HepG2 (cell line): Measurements from ENCODE around the gene ETDC. TPM values are rescaled to one million over a fixed set of nuclear protein-coding genes. Genes with fewer than 3 reads are reported as not detected.

ENCODE experiments used
- ATAC-seq: fragments of 200-7000 bp; cut with Tn5 transposase; 3 replicates; pipeline ENCODE4 v1.9.1; 2020; ENCODE audit warnings: mild to moderate bottlenecking, moderate library complexity
- BruUV-seq: library from RNA; stranded (reverse); fragments of 400-500 nt; replicated peaks from 2 replicates; lab custom pipeline; 2021; lab: Mats Ljungman, UMichigan
- CTCF ChIA-PET: fragments of 300-600 bp; formaldehyde crosslinking; extraction: SDS; loops from one replicate; lab custom pipeline; 2021; ENCODE audit warnings: low total read pairs, inconsistent platforms, low intra/inter-chr PET ratio; lab: Yijun Ruan, JAX
- POLR2A ChIA-PET: fragments of 350-600 bp; sonication (Branson Sonifier 250); formaldehyde crosslinking; loops from one replicate; lab custom pipeline; 2020; ENCODE audit warnings: antibody characterized with exemption, inconsistent platforms; lab: Yijun Ruan, JAX
- DNase-seq: peaks from one replicate; pipeline ENCODE4 v3.0.0-alpha.2; 2015; ENCODE audit warnings: low spot score
- FAIRE-seq: peaks from 3 replicates; lab custom pipeline; 2011; peaks lifted over from hg19 to GRCh38; lab: Jason Lieb, UNC
- H2AFZ ChIP-seq: one replicate; pipeline ENCODE4 v1.6.1; 2011; ENCODE audit warnings: low read length, inconsistent platforms
- H3K27ac ChIP-seq: fragments of 300-600 bp; 3 replicates; pipeline ENCODE4 v1.8.0; 2011; ENCODE audit warnings: mixed run types, mild to moderate bottlenecking, mixed read lengths, low read length, inconsistent platforms; ENCODE audit not compliant: insufficient read depth; ENCODE audit errors: extremely low read length
- H3K27me3 ChIP-seq, 2 experiments: fragments of 200-600 bp in 1 of 2; 2 replicates in 1 of 2; 3 replicates in 1 of 2; pipeline versions ENCODE4 v1.6.0 to v1.8.0; 2011; ENCODE audit warnings: low read length in 2 of 2, mild to moderate bottlenecking in 2 of 2, moderate library complexity in 2 of 2, inconsistent platforms in 1 of 2; ENCODE audit not compliant: insufficient read depth in 2 of 2, control insufficient read depth in 1 of 2
- H3K36me3 ChIP-seq, 2 experiments: fragments of 200-600 bp in 1 of 2; replicated peaks in 1 of 2; 2 replicates in 1 of 2; 3 replicates in 1 of 2; pipeline versions ENCODE4 v1.5.1 to v1.8.0; 2011; ENCODE audit warnings: low read length in 2 of 2, inconsistent platforms in 1 of 2; ENCODE audit not compliant: insufficient read depth in 2 of 2, control insufficient read depth in 1 of 2
- H3K4me1 ChIP-seq: 2 replicates; pipeline ENCODE4 v1.5.1; 2012; ENCODE audit warnings: low read length, inconsistent platforms; ENCODE audit not compliant: insufficient read depth
- H3K4me2 ChIP-seq: 2 replicates; pipeline ENCODE4 v1.6.0; 2011; ENCODE audit warnings: low read depth, low read length, inconsistent platforms
- H3K4me3 ChIP-seq, 3 experiments: fragments of 200-600 bp in 1 of 3; sonication (generic), shearing (Covaris generic) in 1 of 3; replicated peaks in 1 of 3; 2 replicates each; pipeline ENCODE4 v1.5.1; 2011 to 2016; ENCODE audit warnings: low read length in 3 of 3, inconsistent platforms in 2 of 3, low read depth in 2 of 3, mild to moderate bottlenecking in 2 of 3, control low read depth in 1 of 3, mixed read lengths in 1 of 3; ENCODE audit not compliant: insufficient read depth in 1 of 3
- H3K79me2 ChIP-seq: one replicate; pipeline ENCODE4 v1.6.1; 2011; ENCODE audit warnings: low read length, inconsistent platforms; ENCODE audit not compliant: insufficient read depth
- H3K9ac ChIP-seq: 2 replicates; pipeline ENCODE4 v1.6.0; 2011; ENCODE audit warnings: mild to moderate bottlenecking, low read depth, low read length, inconsistent platforms; ENCODE audit not compliant: insufficient read depth
- H3K9me3 ChIP-seq: 2 replicates; pipeline ENCODE4 v1.5.1; 2012; ENCODE audit warnings: mild to moderate bottlenecking, low read length
- H4K20me1 ChIP-seq: 2 replicates; pipeline ENCODE4 v1.6.0; 2011; ENCODE audit warnings: inconsistent platforms, mild to moderate bottlenecking, low read length, moderate library complexity; ENCODE audit not compliant: insufficient read depth
- CREM ChIP-seq, 2 experiments: sonication (generic) in 1 of 2; formaldehyde crosslinking in 1 of 2; IDR thresholded peaks; 2 replicates each; pipeline versions ENCODE4 v1.4.0 to v1.6.1; 2016 to 2020; ENCODE audit warnings: antibody characterized with exemption in 1 of 2, mild to moderate bottlenecking in 1 of 2, missing genetic modification reagents in 1 of 2
- MBD4 ChIP-seq: IDR thresholded peaks from 2 replicates; pipeline ENCODE4 v1.6.1; 2012; ENCODE audit warnings: low read length, inconsistent platforms, borderline replicate concordance
- POLR2G ChIP-seq: fragments of 200-400 bp; formaldehyde crosslinking; IDR thresholded peaks from 2 replicates; pipeline ENCODE4 v1.6.1; 2018; ENCODE audit warnings: mild to moderate bottlenecking, low read depth, low read length, moderate library complexity
- RFX3 ChIP-seq: IDR thresholded peaks from 2 replicates; pipeline ENCODE4 v1.6.1; 2016; ENCODE audit warnings: missing biosample characterization, missing genetic modification reagents
- SOX5 ChIP-seq: IDR thresholded peaks from 2 replicates; pipeline ENCODE4 v1.6.1; 2016; ENCODE audit warnings: borderline replicate concordance
- ZNF382 ChIP-seq: sonication (generic); formaldehyde crosslinking; IDR thresholded peaks from 2 replicates; pipeline ENCODE4 v1.5.0; 2020; ENCODE audit warnings: missing genetic modification reagents, mild to moderate bottlenecking, borderline replicate concordance
- ZNF660 ChIP-seq: sonication (generic); formaldehyde crosslinking; IDR thresholded peaks from 2 replicates; pipeline ENCODE4 v1.5.1; 2020; ENCODE audit warnings: mild to moderate bottlenecking, low read depth, missing genetic modification reagents, borderline replicate concordance
- WGBS: methylation state at CpG from one replicate; pipeline ENCODE4 v1.1.6; 2017; ENCODE audit warnings: low lambda C conversion rate; 5-methylcytosine and 5-hydroxymethylcytosine counted together
- in situ Hi-C: cut with HindIII; loops from 2 replicates; pipeline ENCODE4 v1.10.0; 2017; ENCODE audit warnings: low pct_unique_long_range_greater_than_20kb; ENCODE audit not compliant: extremely low pct_ligation_motif_present
- intact Hi-C: fragments of 100-400 bp; cut with micrococcal nuclease; formaldehyde crosslinking; loops from one replicate; pipeline ENCODE4 v1.10.0; 2022; ENCODE audit not compliant: unreplicated experiment
- polyA plus RNA-seq, 8 experiments: library from polyadenylated mRNA; depleted of rRNA in 3 of 8; stranded (reverse) in 7 of 8; unstranded in 1 of 8; fragments of >200 nt; fragmentation: Illumina TruSeq in 4 of 8; extraction: Trizol in 4 of 8; gene quantifications; 2 replicates each; pipeline versions ENCODE4 v1.2.1 to v1.2.3, GENCODE V29; 2011 to 2016; ENCODE audit warnings: low read depth in 4 of 8, missing spikeins in 1 of 8, mixed read lengths in 1 of 8; ENCODE audit not compliant: insufficient read depth in 1 of 8
- total RNA-seq, 5 experiments: library from RNA; depleted of rRNA; stranded (reverse); fragments of >200 nt; fragmentation: Illumina TruSeq; extraction: Trizol; gene quantifications; 2 replicates each; pipeline ENCODE4 v1.2.3, GENCODE V29; 2016; ENCODE audit warnings: low read depth in 1 of 5
- TF ChIP-seq, protein P1 (sequence below), 2 experiments: fragments of 450-650 bp in 1 of 2; sonication (generic) in 1 of 2; formaldehyde crosslinking in 1 of 2; IDR thresholded peaks; 2 replicates each; pipeline versions ENCODE4 v1.6.1 to v1.8.0; 2016 to 2022; ENCODE audit warnings: antibody characterized with exemption in 1 of 2, mild to moderate bottlenecking in 1 of 2, missing genetic modification reagents in 1 of 2

Gene ETDC
- total and polyA plus RNA-seq, 2 of the 13 experiments (the other 11 are each of a cell fraction or from before 2014, with no cell fraction given) = not detected

DNA sequence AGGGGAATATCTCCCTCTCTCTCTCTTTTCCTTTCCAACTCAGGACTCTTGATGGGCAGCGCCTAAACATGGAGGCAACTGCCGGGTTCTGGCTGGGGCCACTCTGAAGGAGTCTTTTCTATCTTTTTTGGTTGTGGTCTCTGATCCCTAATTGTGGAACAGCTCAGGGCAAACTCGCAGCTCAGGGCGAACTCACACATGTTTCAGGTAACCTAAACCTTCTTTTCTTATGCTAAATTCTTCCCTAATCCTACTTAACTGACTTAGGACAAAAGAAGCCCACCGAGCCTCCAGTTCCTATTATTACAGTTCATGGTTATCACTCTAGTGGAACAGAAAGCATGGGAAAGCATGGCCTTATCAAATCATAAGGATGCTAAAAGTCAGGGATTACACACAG is 36.1 kb upstream of the ETDC start (continued):
- TF ChIP-seq ZNF382 = no peak

DNA sequence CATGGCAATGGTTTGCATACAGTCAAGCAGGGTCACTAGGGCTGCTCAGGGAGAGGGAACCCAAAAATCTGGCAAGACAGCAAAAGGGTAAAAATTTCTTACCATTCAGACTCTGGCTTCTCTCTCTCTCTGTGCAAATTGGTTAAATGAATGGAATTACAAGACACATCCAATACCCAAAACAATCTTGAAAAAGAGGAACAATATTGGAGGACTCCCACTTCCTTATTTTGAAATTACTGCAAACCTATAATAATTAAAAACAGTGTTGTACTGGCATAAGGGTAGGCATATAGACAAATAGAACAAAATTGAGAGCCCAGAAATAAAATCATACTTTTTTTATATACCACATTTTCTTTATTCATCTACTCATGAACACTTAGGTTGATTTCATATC is 33.3 kb upstream of the ETDC start:
- Histone ChIP-seq H3K27ac (no peak overlapping the region), H2AFZ (no peak overlapping the region), H3K9me3 (no peaks in the 10 kb centered on the region), H3K27me3 (no peaks in the 10 kb centered on the region; a peak in 1 of 5 replicates), H3K4me1 (no peaks in the 10 kb centered on the region), H3K9ac (no peak overlapping the region), H3K36me3 (no peaks in the 10 kb centered on the region), H3K79me2 (no peaks in the 10 kb centered on the region), H3K4me2 (no peak overlapping the region), H4K20me1 (no peaks in the 10 kb centered on the region), H3K4me3 (no peak overlapping the region)
- intact Hi-C loops = no loop called here
- TF ChIP-seq CREM (IDR thresholded peaks at IDR 0.05) = no peak
- TF ChIP-seq CREM (CRISPR knock-in tag; IDR thresholded peaks at IDR 0.05) = no peak
- no peak for TF ChIP-seq MBD4
- no peak for TF ChIP-seq SOX5
- no peak for TF ChIP-seq ZNF660
- POLR2A ChIA-PET = no interaction called here
- BruUV-seq = no TSS peak
- in situ Hi-C loops = no loop called here
- DNase-seq (no peak), ATAC-seq (no peak), FAIRE-seq (no peak)
- CTCF ChIA-PET = no interaction called here

DNA sequence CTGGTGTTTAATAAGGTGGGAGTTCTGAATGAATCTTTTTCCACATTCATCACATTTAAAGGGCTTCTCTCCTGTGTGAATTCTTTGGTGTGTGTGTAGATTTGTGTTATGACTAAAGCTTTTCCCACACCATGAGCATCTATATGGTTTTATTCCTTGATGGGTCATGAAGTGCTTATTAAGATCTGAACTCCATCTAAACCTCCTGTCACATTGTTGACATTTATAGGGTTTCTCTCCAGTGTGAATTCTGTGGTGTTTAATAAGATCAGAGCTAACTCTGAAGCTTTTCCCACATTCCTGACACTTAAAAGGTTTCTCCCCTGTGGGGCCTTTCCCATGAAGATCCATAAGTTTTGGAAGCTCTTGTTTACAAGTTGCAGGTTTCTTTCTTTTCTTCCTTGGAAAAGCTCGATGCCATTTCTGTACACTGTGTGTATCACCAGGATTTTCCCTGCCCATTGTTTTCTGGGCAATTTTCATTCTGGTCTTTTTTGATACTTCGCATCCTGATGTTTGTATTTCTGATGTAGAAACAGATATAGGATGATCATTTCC is 21.9 kb upstream of the ETDC start:
- no peak for DNase-seq
- WGBS = 100% methylated on average over 2 of the region's 2 CpGs
- in situ Hi-C loops (no loop called here), intact Hi-C loops (no loop called here)
- no peaks in the 10 kb centered on the region for H3K27me3 ChIP-seq
- no peak for ATAC-seq
- POLR2A ChIA-PET = no interaction called here
- H3K4me1 ChIP-seq = no peaks in the 10 kb centered on the region
- H3K4me3 ChIP-seq = no peak overlapping the region
- no peak overlapping the region for H3K27ac ChIP-seq
- no TSS peak for BruUV-seq
- H2AFZ ChIP-seq = no peak overlapping the region
- no peaks in the 10 kb centered on the region for H4K20me1 ChIP-seq
- no peak overlapping the region for H3K9ac ChIP-seq
- no peak overlapping the region for H3K4me2 ChIP-seq
- H3K36me3 ChIP-seq = no peaks in the 10 kb centered on the region
- H3K9me3 ChIP-seq = no peaks in the 10 kb centered on the region
- no peak for FAIRE-seq
- no peaks in the 10 kb centered on the region for H3K79me2 ChIP-seq
- CTCF ChIA-PET = no interaction called here
- no peak for TF ChIP-seq RFX3 (CRISPR knock-in tag)
- TF ChIP-seq, protein P1, sequence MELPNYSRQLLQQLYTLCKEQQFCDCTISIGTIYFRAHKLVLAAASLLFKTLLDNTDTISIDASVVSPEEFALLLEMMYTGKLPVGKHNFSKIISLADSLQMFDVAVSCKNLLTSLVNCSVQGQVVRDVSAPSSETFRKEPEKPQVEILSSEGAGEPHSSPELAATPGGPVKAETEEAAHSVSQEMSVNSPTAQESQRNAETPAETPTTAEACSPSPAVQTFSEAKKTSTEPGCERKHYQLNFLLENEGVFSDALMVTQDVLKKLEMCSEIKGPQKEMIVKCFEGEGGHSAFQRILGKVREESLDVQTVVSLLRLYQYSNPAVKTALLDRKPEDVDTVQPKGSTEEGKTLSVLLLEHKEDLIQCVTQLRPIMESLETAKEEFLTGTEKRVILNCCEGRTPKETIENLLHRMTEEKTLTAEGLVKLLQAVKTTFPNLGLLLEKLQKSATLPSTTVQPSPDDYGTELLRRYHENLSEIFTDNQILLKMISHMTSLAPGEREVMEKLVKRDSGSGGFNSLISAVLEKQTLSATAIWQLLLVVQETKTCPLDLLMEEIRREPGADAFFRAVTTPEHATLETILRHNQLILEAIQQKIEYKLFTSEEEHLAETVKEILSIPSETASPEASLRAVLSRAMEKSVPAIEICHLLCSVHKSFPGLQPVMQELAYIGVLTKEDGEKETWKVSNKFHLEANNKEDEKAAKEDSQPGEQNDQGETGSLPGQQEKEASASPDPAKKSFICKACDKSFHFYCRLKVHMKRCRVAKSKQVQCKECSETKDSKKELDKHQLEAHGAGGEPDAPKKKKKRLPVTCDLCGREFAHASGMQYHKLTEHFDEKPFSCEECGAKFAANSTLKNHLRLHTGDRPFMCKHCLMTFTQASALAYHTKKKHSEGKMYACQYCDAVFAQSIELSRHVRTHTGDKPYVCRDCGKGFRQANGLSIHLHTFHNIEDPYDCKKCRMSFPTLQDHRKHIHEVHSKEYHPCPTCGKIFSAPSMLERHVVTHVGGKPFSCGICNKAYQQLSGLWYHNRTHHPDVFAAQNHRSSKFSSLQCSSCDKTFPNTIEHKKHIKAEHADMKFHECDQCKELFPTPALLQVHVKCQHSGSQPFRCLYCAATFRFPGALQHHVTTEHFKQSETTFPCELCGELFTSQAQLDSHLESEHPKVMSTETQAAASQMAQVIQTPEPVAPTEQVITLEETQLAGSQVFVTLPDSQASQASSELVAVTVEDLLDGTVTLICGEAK (IDR thresholded peaks at IDR 0.05) = no peak
- TF ChIP-seq, protein P1 (CRISPR knock-in tag; IDR thresholded peaks at IDR 0.05) = no peak
- TF ChIP-seq POLR2G = no peak
